ENCODE data around the gene ENTPD6. TPM values are rescaled to one million over a fixed set of nuclear protein-coding genes. Genes with fewer than 3 reads are reported as not detected.
A peak's percentile ranks its signal among the peaks of the same experiment; 100 is the strongest.

The ENTPD6 gene
- total RNA-seq, 1 donor from 2014 or later, result 106 TPM

- no peak for DNase-seq
- H3K9me3 ChIP-seq (replicated peaks), result no peaks in the 10 kb centered on the region
- H3K27ac ChIP-seq (replicated peaks), result peak overlapping the region; percentile 97
- H3K27me3 ChIP-seq (ENCODE audit: low read depth), result no peaks in the 10 kb centered on the region
- H3K36me3 ChIP-seq, result peaks cover 5% of the 10 kb centered on the region
- no peak for TF ChIP-seq CTCF (IDR thresholded peaks at IDR 0.05; ENCODE audit: borderline replicate concordance)
- peak overlapping the region; percentile 97 for H3K4me3 ChIP-seq
- peaks cover 86% of the 10 kb centered on the region for H3K4me1 ChIP-seq
- intact Hi-C loops (cut with micrococcal nuclease), result no loop called here
Measured at GRCh38 chr20:25250508-25250907, 55.0 kb downstream of the ENTPD6 start.

DNA sequence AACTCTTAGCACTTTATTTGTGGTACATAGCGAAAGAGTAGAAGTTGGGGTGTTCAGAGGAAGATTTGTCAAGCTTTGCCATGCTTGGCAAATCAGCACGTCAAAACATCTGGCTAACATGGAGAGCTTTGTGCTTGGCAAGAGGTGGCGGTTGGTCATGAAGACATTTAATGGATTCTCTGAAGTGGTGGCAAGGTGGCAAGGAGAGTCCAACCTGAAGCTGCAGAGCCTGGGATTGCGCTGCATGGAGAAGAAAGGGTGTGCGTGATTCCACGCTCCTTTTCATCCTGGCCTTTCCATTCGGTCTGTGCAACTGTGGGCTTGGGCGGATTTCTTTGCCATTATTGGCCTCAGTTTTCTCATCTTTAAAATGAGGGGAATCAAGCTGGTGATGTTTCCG lies 55.5 kb downstream of the ENTPD6 start:
- intact Hi-C loops (cut with micrococcal nuclease), result no loop called here
- H3K27me3 ChIP-seq (ENCODE audit: low read depth), result no peaks in the 10 kb centered on the region
- no peak for DNase-seq
- peaks cover 5% of the 10 kb centered on the region for H3K36me3 ChIP-seq
- peaks cover 91% of the 10 kb centered on the region for H3K4me1 ChIP-seq
- H3K4me3 ChIP-seq, result peak overlapping the region; percentile 97
- H3K27ac ChIP-seq (replicated peaks), result peak overlapping the region; percentile 97
- no peaks in the 10 kb centered on the region for H3K9me3 ChIP-seq (replicated peaks)
- TF ChIP-seq CTCF (IDR thresholded peaks at IDR 0.05; ENCODE audit: borderline replicate concordance), result no peak

DNA sequence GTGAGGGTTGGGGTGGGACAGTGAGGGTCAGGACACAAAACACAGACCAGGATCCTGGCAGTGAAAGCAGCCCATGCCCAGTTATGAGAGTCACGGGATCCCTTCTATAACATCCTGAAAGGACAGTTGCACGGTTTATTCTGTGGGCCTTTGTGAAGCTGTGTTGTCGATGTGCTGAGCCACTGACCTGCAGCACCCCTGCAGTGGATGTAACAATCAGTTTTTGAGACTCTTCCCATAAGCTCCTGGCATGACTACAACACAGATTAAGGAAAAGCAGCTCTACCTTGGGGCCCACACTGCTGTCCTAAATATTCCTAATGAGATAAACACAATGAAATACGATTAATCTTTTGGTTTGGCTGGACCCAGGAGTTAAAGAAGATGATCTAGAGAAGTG lies 56.0 kb downstream of the ENTPD6 start:
- H3K4me1 ChIP-seq, result peaks cover 92% of the 10 kb centered on the region
- H3K4me3 ChIP-seq, result peak overlapping the region; percentile 97
- H3K27me3 ChIP-seq (ENCODE audit: low read depth), result no peaks in the 10 kb centered on the region
- intact Hi-C loops (cut with micrococcal nuclease), result no loop called here
- no peak for TF ChIP-seq CTCF (IDR thresholded peaks at IDR 0.05; ENCODE audit: borderline replicate concordance)
- H3K9me3 ChIP-seq (replicated peaks), result no peaks in the 10 kb centered on the region
- DNase-seq, result no peak
- H3K27ac ChIP-seq (replicated peaks), result peak overlapping the region; percentile 97
- H3K36me3 ChIP-seq, result peaks cover 5% of the 10 kb centered on the region

DNA sequence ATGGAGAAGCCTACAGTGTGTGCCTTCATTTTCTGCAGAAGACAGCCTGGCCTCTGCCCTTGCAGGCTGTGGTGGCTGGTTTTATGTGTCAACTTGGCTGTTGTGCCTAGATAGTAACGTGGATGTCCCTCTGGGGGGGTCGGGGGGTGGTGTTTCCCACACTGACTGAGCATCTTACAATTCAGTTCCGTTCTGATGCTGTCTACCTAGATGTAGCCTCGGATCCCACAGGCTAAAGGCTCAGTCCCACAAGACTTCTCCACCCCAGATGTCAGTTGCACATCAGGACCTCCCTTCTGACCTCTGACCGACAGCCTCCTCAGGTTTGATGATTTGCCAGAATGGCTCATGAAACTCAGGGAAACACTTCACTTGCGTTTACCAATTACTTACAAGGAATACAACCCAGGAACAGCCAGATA lies 56.7 kb downstream of the ENTPD6 start:
- peak overlapping the region; percentile 97 for H3K27ac ChIP-seq (replicated peaks)
- H3K4me1 ChIP-seq, result peaks cover 92% of the 10 kb centered on the region
- no peak for TF ChIP-seq CTCF (IDR thresholded peaks at IDR 0.05; ENCODE audit: borderline replicate concordance)
- H3K36me3 ChIP-seq, result peaks cover 5% of the 10 kb centered on the region
- intact Hi-C loops (cut with micrococcal nuclease), result no loop called here
- DNase-seq, result no peak
- peak overlapping the region; percentile 97 for H3K4me3 ChIP-seq
- H3K27me3 ChIP-seq (ENCODE audit: low read depth), result no peaks in the 10 kb centered on the region
- H3K9me3 ChIP-seq (replicated peaks), result no peaks in the 10 kb centered on the region

DNA sequence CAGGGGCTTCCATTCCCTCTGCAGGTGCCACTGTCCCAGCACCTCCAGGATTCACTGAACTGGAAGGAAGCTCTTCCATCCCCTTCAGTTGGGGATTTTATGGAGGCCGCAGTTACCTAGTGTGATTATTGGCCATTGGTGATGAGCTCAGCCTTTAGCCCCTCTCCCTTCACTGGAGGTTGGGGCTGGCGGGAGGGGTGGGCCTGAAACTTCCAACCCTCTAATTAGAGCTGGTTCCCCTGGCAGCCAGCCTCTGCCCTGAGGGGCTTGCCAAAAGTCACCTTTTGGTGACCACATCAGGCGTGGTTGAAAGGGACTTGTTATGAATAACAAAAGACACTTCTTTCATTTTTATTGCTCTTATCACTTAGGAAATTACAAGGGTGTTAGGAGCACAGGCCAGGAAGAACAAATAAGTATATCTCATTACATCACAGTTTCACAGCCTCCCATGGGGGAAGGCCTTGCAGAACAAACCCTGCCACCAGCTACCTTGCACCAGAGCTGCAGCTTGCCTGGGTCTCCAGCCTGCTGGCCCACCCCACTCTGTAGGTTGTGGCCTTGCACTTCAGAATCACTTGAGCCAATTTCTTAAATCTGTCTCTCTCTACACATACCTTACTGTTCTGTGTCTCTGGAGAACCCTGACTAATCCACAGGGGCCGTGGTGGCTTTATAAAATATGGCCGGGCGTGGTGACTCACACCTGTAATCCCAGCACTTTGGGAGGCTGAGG lies 57.3 kb downstream of the ENTPD6 start:
- Histone ChIP-seq H3K9me3 (replicated peaks) (no peaks in the 10 kb centered on the region), H3K27ac (replicated peaks) (peak overlapping the region; percentile 97), H3K4me3 (peak overlapping the region; percentile 97), H3K27me3 (ENCODE audit: low read depth) (no peaks in the 10 kb centered on the region), H3K4me1 (peaks cover 94% of the 10 kb centered on the region), H3K36me3 (peaks cover 5% of the 10 kb centered on the region)
- no peak for DNase-seq
- no peak for TF ChIP-seq CTCF (IDR thresholded peaks at IDR 0.05; ENCODE audit: borderline replicate concordance)
- intact Hi-C loops (cut with micrococcal nuclease), result no loop called here
